Stimulated activated CD4-positive, alpha-beta T cell treated with anti-CD3 and anti-CD28 coated beads, TNF-alpha, amount 100 ng/mL, for 4 hours (primary cell): ENCODE measurements around the gene MAP6D1.
"Not testable (repeated sequence)": the region's sequence is repeated elsewhere in the genome, so short reads cannot be mapped to it uniquely, and the experiment has no call there.

Experiments used
- DNase-seq, 3 experiments: peaks; one replicate each; pipeline ENCODE4 v3.0.0-alpha.2; 2020; ENCODE audit warnings: low read depth in 3 of 3

The MAP6D1 gene

GRCh38 chr3:183799461-183799860 is 25.9 kb downstream of the MAP6D1 start:
- no peak for DNase-seq

- no peak for DNase-seq
These were observed 27.4 kb downstream of the MAP6D1 start for GRCh38 chr3:183797996-183798395.

GRCh38 chr3:183796372-183796771 is 29.0 kb downstream of the MAP6D1 start:
- DNase-seq, result no peak

DNA sequence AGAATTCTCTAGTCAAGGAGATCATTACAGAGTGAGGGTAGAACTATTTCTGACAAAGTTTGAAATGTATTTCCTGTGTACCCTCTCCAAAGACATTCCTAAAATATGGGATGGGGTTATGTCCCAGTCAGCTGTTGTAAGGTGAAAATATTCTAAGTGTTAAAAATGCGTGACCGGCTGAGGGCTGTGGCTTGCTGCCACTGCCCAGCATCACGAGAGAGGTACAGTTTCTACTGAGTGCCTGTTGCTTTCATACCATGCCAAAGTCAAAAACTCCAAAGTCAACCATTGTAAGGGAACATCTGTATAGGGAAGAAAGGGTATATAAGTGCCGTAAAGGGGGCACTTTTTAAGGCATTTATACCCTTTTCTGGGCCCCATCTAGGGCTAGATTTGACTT is 30.9 kb downstream of the MAP6D1 start:
- no peak for DNase-seq

DNA sequence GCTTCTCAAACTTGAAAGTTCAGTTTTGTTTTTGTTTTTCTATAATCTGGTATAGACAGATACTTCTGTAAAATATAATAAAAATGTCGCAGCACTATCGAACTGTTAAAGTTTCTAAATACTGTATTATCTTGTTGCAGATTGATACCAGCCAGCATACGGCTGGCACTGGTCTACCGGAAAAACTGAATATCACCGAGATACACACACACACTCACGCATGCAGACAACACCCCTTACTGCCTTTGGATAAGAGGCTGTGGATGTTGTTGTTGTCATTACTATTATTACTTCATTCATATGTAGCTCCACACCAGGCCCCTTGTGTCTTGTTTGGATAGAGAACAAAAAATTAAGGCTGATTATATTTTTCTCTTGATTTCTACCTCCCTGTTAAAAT is 32.4 kb downstream of the MAP6D1 start:
- DNase-seq, result no peak

DNA sequence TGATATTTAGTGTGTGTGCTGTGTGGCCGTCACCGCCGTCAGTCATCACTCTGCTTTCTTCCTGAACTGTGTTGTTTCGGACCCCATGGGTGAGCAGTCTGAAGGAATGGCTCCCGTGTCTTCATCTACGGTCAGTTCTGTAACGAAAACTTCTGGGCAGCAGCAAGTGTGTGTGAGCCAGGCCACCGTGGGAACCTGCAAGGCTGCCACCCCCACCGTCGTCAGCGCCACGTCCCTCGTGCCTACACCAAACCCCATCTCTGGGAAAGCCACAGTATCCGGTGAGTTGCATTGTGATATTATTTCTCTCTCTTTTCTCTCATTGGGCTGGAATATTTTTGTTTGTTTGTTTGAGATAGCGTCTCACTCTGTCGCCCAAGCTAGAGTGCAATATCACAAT is 34.7 kb downstream of the MAP6D1 start:
- DNase-seq, result no peak

DNA sequence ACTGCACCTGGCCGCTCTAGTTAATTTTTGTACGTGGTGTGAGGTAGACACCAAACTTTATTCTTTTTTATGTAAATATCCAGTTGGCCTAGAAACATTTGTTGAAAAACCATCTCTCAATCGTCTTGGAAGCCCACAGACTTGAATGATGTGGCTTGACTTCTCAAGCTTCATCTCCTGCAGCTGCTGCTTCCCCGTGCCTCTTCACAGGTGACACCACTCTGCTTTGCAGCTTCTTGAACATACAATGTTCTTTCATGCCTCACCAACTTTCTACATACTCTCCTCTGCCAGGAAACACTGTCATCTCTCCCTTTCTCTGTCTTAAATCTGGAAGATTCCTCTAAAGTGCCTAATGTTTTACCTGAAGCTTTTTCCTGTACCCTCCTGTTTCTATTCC is 35.6 kb downstream of the MAP6D1 start:
- no peak for DNase-seq

DNA sequence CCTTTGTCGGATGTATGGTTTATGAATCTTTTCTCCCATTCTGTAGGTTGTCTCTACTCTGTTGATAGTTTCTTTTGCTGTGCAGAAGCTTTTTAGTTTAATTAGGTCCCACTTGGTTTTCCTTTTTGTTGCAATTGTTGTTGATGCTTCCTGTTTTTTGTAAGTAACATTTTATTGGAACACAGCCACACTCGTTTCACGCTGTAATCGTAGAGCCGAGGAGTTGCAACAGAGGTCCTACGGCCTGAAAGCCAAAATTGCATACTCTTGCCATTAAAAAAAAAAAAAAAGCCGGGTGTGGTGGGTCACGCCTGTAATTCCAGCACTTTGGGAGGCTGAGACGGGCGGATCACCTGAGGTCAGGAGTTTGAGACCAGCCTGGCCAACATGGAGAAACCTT is 40.9 kb downstream of the MAP6D1 start:
- DNase-seq, result not testable (repeated sequence)

DNA sequence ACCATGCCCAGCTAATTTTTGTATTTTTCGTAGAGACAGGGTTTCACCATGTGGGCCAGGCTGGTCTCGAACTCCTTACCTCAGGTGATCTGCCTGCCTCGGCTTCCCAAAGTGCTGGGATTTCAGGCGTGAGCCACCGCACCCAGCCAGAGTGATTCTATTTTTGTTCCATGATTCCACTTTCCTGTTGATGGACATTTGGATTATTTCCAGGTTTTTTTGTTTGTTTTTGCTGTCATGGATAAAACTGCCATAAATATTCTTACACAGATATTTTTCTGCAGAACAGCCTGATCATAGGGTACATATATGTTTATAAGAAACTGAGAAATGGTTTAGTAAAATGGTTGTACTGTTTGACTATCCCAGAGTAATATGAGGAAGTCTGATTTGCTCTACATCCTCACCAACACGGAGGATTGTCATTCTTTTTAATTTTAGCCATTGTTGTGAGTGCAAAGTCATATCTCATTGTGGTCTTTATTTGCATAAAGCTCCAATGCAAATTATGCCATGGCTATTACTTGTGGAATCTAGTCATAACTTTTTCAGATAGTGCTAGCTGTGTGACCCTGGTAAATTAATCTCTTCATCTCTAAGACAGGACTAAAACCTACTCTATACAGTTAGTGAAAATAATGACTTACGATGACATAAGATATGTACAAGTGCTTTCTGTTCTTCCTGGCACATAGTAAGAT is 42.7 kb downstream of the MAP6D1 start:
- DNase-seq, result no peak

- no peak for DNase-seq
These were observed 44.1 kb downstream of the MAP6D1 start for GRCh38 chr3:183781246-183781645.

GRCh38 chr3:183779896-183780465 is 45.4 kb downstream of the MAP6D1 start:
- DNase-seq, result no peak

- no peak for DNase-seq
These were observed 48.3 kb downstream of the MAP6D1 start for GRCh38 chr3:183777016-183777618.

DNA sequence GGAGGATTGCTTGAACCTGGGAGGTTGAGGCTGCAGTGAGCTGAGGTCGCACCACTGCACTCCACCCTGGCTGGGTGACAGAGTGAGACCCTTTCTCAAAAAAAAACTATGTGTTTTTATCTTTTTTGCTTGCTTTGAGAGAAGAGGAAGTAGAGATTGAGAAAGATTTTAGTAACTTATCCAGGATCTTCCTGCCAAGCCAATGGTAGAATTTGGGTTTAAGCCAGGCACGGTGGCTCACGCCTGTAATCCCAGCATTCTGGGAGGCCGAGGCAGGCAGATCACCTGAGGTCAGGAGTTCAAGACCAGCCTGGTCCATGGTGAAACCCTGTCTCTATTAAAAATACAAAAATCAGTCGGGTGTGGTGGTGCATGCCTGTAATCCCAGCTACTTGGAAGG is 48.9 kb downstream of the MAP6D1 start:
- DNase-seq, result not testable (repeated sequence)

DNA sequence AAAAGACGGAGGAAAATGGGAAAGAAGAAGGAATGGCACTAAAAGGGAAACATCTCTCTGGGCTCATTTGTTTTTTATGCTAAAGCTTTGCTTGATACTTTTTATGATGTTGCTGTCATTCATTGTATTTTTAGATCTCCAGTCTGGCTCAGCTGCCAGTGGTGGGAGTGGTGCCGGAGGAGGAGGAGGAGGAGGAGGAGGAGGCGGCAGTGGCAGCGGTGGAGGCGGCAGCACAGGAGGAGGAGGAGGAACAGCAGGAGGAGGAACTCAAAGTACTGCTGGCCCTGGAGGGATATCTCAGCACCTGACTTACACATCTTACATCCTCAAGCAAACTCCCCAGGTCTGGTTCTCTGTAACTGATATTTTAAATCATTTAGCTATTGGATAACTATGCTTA is 49.6 kb downstream of the MAP6D1 start:
- no peak for DNase-seq

DNA sequence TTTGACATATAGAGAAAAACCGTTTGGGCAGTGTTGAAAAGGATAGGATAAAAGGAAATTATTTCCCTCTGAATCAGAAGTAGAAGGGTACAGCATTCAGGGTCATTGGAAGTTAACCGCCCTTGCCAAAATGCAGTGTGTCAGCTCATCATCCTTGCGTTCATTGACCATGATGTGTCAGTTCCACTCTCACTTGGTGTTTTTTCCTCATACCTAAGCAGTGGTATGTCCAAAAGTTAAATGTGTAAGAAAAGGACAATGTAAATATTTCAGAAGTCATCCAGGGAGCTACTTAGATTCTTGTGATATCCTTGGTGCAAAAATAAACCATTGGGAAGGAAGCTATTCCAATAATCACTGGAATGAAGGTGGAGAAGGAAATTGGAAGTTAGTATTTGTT is 50.7 kb downstream of the MAP6D1 start:
- DNase-seq, result no peak

- DNase-seq, result no peak
These were observed 55.9 kb downstream of the MAP6D1 start for GRCh38 chr3:183769453-183769852.

- no peak for DNase-seq
These were observed 57.3 kb downstream of the MAP6D1 start for GRCh38 chr3:183768114-183768513.

- peak; percentile 26 to 51 (median 45) for DNase-seq
These were observed 58.4 kb downstream of the MAP6D1 start for GRCh38 chr3:183766745-183767606.

DNA sequence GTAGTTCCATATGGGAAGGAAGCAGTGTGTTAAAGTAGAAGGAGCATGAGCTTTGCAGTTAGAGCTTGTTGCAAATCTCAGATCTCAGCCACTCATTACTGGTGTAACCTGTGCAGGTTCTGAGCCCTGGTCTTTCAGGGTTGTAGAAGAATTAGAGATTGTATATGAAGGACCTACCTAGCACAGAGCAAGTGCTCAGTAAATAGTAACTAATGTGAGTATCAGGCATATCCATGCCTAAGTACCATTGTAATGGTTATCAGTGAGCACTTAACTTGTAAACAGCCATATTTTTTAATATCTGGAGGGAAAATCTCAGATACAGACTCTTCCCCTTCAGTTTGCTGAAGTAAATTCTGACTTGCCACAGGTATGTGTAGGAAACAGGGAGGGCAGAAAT is 59.3 kb downstream of the MAP6D1 start:
- DNase-seq, result no peak
